MCF 10A (cell line): ENCODE measurements around the gene LRRC32. TPM values are rescaled to one million over a fixed set of nuclear protein-coding genes. Genes with fewer than 3 reads are reported as not detected.

Source experiments
- BruUV-seq: library from RNA; stranded (reverse); fragments of 400-500 nt; replicated peaks from 2 replicates; lab custom pipeline; 2021; lab: Mats Ljungman, UMichigan
- CTCF ChIA-PET: fragments of 300-600 bp; sonication (Branson Sonifier 250); formaldehyde crosslinking; extraction: SDS; loops from one replicate; lab custom pipeline; 2021; ENCODE audit warnings: antibody characterized with exemption, inconsistent platforms; lab: Yijun Ruan, JAX
- POLR2A ChIA-PET: fragments of 300-600, 350-650 bp; sonication (Branson Sonifier 250); formaldehyde crosslinking; extraction: SDS; loops from one replicate; lab custom pipeline; 2020; ENCODE audit warnings: antibody characterized with exemption, inconsistent platforms; lab: Yijun Ruan, JAX
- DNase-seq: peaks from one replicate; pipeline ENCODE4 v3.0.0-alpha.2; 2018; ENCODE audit not compliant: unreplicated experiment
- H3K27ac Mint-ChIP-seq: one replicate; pipeline ENCODE4 v1.8.0; 2022; ENCODE audit warnings: mild to moderate bottlenecking, low read depth, mixed read lengths; ENCODE audit not compliant: unreplicated experiment
- H3K27me3 Mint-ChIP-seq: one replicate; pipeline ENCODE4 v1.8.0; 2022; ENCODE audit warnings: mixed read lengths; ENCODE audit not compliant: insufficient read depth, unreplicated experiment
- H3K36me3 Mint-ChIP-seq: one replicate; pipeline ENCODE4 v1.8.0; 2022; ENCODE audit warnings: mild to moderate bottlenecking, moderate library complexity, mixed read lengths; ENCODE audit not compliant: insufficient read depth, unreplicated experiment
- H3K4me1 Mint-ChIP-seq: one replicate; pipeline ENCODE4 v1.8.0; 2022; ENCODE audit warnings: mixed read lengths; ENCODE audit not compliant: insufficient read depth, unreplicated experiment
- H3K4me3 Mint-ChIP-seq: one replicate; pipeline ENCODE4 v1.8.0; 2022; ENCODE audit warnings: mild to moderate bottlenecking, moderate library complexity, mixed read lengths; ENCODE audit not compliant: unreplicated experiment
- H3K9me3 Mint-ChIP-seq: one replicate; pipeline ENCODE4 v1.8.0; 2022; ENCODE audit warnings: mixed read lengths; ENCODE audit not compliant: unreplicated experiment
- CTCF ChIP-seq: fragments of 200-600 bp; IDR thresholded peaks from one replicate; pipeline ENCODE4 v1.8.0; 2022; ENCODE audit warnings: antibody characterized with exemption, mild to moderate bottlenecking; ENCODE audit not compliant: unreplicated experiment
- intact Hi-C: fragments of 100-400 bp; cut with micrococcal nuclease; formaldehyde crosslinking; loops from 2 replicates; pipeline ENCODE4 v1.14.1; 2022
- total RNA-seq: library from RNA; stranded (reverse); gene quantifications from 2 replicates; pipeline ENCODE4 v1.2.3, GENCODE V29; 2022

LRRC32 gene
- total RNA-seq, 1 experiment from 2014 or later, result not detected

GRCh38 chr11:76717816-76718215 is 47.3 kb upstream of the LRRC32 start:
- no peak for TF ChIP-seq CTCF
- BruUV-seq, result no TSS peak
- Mint-ChIP-seq H3K9me3 (no peaks in the 10 kb centered on the region), H3K27ac (no peak overlapping the region), H3K4me1 (no peaks in the 10 kb centered on the region), H3K4me3 (no peak overlapping the region), H3K36me3 (no peaks in the 10 kb centered on the region), H3K27me3 (no peaks in the 10 kb centered on the region)
- intact Hi-C loops, result no loop called here
- ChIA-PET CTCF (interaction anchor here (0.6 to 1.1 kb wide), 5 partner anchors 25 to 455 kb away, joined by 3 read pairs; no protein-coding TSS in a partner anchor), POLR2A (no interaction called here)
- no peak for DNase-seq

- no peak overlapping the region for H3K4me3 Mint-ChIP-seq
- no peak overlapping the region for H3K27ac Mint-ChIP-seq
- BruUV-seq, result no TSS peak
- H3K4me1 Mint-ChIP-seq, result no peaks in the 10 kb centered on the region
- intact Hi-C loops, result no loop called here
- POLR2A ChIA-PET, result no interaction called here
- H3K36me3 Mint-ChIP-seq, result no peaks in the 10 kb centered on the region
- no peak for DNase-seq
- no peaks in the 10 kb centered on the region for H3K9me3 Mint-ChIP-seq
- TF ChIP-seq CTCF, result no peak
- H3K27me3 Mint-ChIP-seq, result no peaks in the 10 kb centered on the region
- CTCF ChIA-PET, result interaction anchor here (0.6 to 1.1 kb wide), 6 partner anchors 25 to 456 kb away, joined by 3 read pairs; no protein-coding TSS in a partner anchor
Observed at GRCh38 chr11:76717369-76717768, 46.8 kb upstream of the LRRC32 start.

GRCh38 chr11:76716268-76716667 is 45.7 kb upstream of the LRRC32 start:
- no peak for TF ChIP-seq CTCF
- POLR2A ChIA-PET, result no interaction called here
- no TSS peak for BruUV-seq
- Mint-ChIP-seq H3K4me1 (no peaks in the 10 kb centered on the region), H3K9me3 (no peaks in the 10 kb centered on the region), H3K27me3 (no peaks in the 10 kb centered on the region), H3K36me3 (no peaks in the 10 kb centered on the region), H3K4me3 (no peak overlapping the region), H3K27ac (no peak overlapping the region)
- CTCF ChIA-PET, result interaction anchor here (0.6 to 1.0 kb wide), 2 partner anchors 203 to 204 kb away, joined by 5 read pairs; no protein-coding TSS in a partner anchor
- no peak for DNase-seq
- intact Hi-C loops, result no loop called here

GRCh38 chr11:76714493-76714892 is 43.9 kb upstream of the LRRC32 start:
- intact Hi-C loops, result no loop called here
- Mint-ChIP-seq H3K36me3 (no peaks in the 10 kb centered on the region), H3K4me1 (no peaks in the 10 kb centered on the region), H3K27me3 (no peaks in the 10 kb centered on the region), H3K27ac (no peak overlapping the region), H3K9me3 (no peaks in the 10 kb centered on the region), H3K4me3 (no peak overlapping the region)
- ChIA-PET POLR2A (no interaction called here), CTCF (interaction anchor here (0.5 to 2.3 kb wide), 2 partner anchors 8 to 180 kb away, joined by 3 to 8 read pairs; no protein-coding TSS in a partner anchor)
- no peak for DNase-seq
- TF ChIP-seq CTCF, result no peak
- BruUV-seq, result no TSS peak
